CD4-positive, alpha-beta T cell treated with Interleukin-15 for 1 hour (primary cell): ENCODE measurements around the gene KLHL25.

Source experiments
- DNase-seq: peaks from one replicate; pipeline ENCODE4 v3.0.0-alpha.2; 2020

The KLHL25 gene

DNA sequence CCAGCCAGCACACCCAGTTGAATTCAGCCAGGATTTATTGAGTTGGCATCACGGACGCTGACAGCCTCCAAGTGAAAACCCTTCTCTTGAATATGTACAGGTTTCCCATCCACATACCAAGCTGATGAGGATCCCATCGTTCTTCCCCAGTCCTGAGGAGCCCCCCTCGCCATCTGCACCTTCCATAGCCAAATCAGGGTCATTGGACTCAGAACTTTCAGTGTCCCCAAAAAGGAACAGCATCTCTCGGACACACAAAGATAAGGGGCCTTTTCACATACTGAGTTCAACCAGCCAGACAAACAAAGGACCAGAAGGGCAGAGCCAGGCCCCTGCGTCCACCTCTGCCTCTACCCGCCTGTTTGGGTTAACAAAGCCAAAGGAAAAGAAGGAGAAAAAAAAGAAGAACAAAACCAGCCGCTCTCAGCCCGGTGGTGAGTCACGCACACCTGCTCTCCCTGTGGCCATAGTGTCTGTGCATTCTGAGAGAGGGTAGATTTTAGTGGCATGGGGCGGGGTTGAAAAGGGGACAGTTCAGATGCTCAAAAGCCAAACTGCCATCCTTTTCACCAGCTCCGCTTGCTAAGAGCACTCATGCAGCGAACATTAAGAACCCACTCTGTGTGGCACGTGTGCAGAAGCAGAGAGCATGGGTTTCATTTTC is 51.2 kb downstream of the KLHL25 start:
- DNase-seq: no peak

DNA sequence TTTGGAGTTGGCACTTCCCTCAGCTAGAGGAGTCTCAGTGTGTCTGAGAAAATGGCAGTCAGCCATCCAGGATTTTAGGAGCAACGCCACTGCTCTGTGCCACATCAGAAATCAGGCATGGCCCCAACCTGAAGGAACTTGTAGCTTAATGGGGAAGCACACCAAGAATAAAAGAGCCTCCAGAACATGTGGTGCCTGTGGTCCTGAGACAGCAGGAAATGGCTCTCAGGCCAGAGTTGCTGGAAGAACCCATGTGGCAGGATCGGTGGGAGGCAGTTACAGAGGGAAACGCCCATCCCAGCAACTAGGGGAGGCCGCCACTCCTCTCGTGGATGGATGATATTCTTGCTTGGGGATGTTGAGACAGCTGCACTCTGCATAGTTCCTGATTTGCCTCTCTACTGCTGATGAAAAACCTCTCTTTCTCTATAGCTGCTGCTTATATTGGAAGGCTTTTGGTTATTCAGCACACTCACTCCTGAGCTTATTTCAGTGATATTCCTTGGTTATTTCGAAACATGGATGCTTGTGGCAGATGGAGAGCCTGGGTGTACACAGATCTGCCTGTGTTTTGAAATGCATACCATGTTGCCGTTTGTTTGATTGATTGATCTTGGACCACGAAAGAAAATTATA is 52.4 kb downstream of the KLHL25 start:
- DNase-seq: no peak

DNA sequence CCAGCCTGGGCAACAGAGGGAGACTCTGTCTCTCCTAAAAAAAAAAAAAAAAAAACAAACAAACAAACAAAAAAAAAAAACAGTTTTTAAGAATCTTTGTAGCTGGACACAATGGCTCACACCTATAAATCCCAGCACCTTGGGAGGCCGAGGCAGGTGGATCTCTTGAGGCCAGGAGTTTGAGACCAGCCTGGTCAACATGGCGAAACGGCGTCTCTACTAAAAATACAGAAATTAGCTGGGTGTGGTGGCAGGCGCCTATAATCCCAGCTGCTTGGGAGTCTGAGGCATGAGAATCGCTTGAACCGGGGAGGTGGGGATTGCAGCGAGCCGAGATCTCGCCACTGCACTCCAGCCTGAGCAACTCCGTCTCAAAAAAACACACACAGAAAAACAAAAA is 53.1 kb downstream of the KLHL25 start:
- no peak for DNase-seq

DNA sequence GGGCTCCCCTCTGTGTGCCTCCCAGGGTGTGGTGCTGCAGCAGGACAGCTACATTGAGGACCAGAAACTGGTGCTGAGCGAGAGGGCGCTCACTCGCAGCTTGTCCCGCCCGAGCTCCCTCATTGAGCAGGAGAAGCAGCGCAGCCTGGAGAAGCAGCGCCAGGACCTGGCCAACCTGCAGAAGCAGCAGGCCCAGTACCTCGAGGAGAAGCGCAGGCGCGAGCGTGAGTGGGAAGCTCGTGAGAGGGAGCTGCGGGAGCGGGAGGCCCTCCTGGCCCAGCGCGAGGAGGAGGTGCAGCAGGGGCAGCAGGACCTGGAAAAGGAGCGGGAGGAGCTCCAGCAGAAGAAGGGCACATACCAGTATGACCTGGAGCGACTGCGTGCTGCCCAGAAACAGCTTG is 53.7 kb downstream of the KLHL25 start:
- no peak for DNase-seq

DNA sequence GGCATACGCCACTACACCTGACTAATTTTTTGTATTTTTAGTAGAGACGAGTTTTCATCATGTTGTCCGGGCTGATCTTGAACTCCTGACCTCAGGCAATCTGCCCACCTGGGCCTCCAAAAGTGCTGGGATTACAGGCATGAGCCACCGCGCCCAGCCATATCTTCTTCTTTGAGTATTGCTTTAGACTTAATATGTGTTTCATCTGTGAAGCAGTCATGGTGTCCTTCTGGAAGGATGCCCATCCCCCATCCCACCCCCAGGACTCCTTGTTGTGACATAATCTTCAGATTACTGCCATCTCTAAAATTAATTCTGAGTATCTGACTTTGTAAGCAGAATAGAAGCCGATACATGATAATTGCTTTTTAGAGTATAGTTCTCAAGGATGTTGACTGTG is 57.7 kb downstream of the KLHL25 start:
- DNase-seq: no peak

DNA sequence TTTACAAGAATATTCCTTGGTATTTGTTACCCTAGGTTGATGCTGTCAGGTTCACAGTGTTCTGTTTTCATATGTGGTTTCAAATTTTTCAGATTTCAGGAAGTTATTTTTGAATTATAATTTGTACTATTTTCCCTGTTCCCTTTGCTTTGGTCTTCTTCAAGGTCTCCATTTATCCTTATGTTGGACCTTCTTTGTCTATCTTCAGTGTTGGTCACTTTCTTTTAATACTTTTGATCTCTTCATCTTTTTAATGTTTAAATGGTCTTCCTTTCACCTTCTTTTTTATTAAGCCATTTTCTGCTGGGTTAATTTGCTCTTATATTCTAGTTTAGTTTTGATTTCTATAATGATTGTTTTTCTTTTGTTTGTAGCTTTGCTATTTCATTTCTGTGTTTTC is 61.3 kb downstream of the KLHL25 start:
- DNase-seq: no peak

DNA sequence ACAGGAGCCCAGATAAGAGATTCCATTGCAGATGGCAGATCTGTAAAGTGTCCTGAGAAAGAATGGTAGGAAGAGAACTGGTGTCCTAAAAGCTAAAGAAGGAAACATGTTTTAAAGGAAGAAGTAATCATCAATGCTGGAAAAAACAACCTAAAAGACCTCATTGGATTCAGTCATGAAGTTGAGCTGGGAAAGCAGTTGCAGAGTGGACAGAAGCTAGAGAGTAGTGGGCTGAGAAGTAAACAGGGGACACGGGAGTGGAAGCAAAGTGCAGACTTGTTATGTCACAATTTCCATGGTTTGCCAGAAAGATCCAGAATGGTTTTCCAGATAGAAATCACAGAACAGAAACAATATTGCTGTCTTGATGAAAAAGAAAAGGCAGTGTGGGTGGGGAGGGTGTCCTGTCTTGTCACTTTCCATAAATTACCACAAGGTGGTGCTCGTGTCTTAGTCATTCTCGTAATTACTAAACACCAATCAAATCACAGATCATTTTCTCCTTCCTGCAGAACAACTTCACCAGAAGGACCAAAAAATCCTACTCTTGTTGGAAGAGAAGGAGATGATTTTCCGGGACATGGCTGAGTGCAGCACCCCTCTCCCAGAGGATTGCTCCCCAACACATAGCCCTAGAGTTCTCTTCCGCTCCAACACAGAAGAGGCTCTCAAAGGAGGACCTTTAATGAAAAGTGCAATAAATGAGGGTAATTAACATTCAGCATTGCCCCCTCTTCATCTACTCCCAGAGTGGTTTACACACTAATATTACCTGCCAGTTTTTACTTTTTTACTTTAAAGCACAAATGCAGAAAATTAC is 64.5 kb downstream of the KLHL25 start:
- DNase-seq: no peak

DNA sequence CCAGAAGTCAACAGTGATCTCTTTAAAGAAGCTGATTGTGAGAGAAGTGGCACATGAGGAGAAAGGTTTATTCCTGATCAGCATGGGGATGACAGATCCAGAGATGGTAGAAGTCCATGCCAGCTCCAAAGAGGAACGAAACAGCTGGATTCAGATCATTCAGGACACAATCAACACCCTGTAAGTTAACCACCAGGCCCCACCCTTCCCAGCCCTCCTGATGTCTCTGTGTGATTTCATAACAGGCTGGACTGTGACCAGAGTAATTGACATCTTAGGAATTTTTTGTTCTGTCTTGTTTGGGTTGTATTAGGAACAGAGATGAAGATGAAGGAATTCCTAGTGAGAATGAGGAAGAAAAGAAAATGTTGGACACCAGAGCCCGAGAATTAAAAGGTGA is 67.7 kb downstream of the KLHL25 start:
- no peak for DNase-seq

DNA sequence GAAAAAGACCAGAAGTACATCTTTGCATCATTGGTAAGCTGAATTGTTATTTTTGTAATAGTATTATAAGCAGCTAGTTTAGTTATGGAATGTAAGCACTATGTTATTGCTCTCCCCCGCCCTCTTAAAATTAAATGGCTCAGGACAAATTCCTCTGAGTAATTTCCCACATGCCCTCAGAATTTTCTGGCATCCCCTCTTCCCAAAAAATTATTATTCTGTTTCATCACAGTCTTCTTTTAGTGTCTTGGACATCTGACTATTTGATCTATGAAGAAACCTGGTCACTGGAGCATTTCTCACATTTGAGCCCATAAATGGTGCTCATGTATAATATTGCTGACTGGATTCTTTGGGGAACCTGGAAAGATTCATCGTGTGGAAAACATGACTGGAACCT is 68.3 kb downstream of the KLHL25 start:
- DNase-seq: no peak

DNA sequence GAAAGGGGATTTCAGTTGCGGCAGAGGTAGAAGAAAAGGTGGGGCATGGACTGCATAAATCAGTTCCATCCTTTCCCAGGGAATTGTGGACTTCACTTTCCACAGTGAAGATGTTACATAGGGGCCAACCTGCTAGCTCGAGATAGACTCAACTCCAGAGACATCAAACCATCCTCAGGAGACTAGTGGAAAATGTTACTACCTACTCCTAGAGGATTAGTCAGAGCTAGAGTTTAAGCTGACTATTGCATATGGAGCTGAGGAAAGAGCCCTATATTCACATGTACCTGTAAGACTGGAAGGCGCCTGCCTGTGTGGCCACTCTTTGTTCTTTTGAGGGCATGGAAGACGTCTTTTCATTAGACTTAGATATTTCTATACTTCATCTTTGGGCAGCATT is 69.2 kb downstream of the KLHL25 start:
- DNase-seq: no peak

DNA sequence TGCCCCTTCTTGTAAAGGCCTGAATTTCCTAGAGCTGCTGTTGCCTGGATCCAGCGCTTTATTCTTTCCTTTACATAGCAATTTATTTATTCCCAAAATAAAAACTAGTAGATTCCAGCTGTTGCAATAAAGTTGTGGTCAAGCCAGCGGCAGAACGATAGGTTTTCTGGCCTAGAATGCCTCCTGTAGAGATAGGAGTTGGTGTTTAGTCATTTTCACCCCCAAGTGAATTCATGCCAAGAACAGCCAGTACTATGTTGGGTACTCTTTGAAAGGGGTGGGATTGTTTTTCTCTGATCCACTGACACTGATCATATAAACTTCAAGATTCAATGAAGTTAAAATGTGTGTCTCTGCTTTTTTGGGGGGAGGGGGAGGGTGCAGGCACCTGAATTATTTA is 69.7 kb downstream of the KLHL25 start:
- no peak for DNase-seq

DNA sequence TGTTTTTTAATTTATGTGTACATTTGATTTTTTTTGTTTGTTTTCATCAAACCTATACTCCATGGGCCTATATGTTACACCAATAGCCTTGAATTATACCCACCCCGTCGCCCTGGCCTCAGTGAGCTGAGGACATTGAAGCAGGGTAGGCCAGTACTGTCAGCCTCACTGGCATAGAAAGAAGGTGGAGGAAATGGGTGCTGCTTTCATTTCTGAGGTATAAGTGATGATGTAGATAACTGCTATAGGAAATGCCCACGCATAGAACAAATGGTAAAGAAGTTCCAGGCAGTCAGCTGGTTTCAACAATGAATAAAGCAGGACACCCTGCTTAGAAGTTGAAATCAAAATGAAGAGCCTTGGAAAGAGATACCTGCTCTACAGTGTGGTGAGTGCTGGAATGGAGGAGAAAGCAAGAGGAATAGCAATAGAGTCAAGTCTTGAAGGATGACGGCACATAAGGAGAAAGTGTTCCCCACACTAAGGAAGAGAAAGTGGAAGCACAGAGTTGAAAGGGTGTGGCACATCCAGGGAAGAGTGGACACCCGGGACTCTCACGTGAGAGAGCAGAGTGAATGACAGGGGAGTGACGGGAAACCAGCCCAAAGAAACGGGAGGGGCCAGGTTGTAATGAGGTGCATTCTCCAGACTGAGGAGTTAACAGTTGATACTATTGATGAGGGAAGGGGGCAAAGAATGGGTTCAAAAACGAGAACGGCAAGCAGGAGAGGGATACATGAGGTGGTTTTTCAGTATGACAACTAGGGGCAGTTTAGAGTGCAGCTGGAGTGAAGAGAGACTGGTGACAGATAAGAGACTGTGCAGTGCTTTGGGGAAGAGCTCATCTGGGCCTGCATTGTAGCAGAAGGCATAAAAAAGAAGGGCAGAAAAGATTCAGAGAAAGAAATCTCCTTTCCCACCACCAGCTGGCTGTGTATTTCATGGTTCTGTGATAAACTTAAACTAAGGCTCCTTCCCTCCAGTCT is 70.5 kb downstream of the KLHL25 start:
- DNase-seq: no peak

DNA sequence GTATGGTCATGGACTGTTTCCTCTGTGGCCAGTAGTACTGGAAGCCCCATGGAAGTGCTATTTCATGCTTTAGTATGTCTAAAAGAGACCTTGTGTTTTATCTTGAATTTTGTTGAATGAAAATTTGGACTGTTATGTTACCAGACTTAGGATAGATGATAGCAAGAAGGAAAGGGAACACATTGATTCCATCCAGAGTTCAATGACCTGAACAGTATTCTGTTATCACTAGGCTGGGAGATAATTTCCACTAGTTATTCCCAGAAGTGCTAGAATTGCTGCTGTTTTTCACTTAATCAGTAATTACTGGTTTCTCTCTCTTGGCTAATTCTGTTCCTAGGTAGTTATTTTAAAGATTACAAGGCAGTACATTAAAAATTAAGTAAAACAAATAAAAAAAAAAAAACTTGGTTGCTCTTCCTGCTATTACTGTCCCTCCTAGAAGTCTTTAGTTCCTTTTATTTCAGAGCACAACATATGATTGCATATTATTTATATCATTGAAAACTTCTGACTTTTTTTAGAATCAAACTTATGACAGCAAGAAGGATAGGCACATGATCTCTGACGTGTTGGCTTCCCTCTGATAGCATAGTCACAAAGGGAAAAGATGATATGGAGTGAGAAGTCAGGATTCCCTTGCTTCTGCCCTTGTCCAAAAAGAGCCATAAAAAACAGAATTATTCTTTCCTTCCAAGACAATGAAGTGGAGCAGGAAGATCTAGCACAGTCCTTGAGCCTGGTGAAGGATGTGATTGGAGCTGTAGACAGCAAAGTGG is 72.2 kb downstream of the KLHL25 start:
- no peak for DNase-seq

DNA sequence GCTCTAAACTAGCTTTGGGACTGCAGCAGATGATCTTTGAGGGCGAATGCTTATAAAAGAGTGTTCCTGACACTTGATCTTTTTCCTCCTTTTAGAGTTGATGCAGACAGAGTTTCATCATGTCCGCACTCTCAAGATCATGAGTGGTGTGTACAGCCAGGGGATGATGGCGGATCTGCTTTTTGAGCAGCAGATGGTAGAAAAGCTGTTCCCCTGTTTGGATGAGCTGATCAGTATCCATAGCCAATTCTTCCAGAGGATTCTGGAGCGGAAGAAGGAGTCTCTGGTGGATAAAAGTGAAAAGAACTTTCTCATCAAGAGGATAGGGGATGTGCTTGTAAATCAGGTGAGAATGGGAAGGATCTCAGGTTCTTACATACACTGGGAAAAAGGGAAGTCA is 75.7 kb downstream of the KLHL25 start:
- no peak for DNase-seq

DNA sequence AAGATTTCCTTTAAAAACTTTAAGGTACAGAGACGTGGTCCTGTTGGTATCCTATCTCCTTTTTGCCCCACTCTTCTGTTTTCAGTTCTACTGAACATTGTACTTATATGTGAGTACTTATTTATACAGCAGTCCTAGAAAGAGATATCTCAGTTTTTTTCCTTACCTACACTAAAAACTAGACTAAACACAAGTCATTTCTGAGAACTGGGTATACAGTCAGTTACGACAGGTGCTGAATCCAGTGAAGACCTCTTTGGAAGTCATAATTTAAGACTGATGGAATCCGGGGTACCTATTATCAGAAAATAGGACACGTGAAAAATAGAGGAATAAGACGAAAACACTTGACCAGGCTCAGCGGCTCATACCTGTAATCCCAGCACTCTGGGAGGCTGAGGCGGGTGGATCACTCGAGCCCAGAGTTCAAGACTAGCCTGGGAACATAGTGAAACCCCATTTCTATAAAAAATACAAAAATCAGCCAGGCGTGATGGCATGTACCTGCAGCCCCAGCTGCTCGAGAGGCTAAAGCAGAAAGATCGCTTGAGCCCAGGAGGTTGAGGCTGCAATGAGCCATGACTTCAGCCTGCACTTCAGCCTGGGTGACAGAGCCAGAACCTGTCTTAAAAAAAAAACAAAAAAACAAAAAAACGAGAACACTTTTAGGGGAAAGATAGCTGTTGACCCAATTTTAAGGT is 76.3 kb downstream of the KLHL25 start:
- DNase-seq: no peak

DNA sequence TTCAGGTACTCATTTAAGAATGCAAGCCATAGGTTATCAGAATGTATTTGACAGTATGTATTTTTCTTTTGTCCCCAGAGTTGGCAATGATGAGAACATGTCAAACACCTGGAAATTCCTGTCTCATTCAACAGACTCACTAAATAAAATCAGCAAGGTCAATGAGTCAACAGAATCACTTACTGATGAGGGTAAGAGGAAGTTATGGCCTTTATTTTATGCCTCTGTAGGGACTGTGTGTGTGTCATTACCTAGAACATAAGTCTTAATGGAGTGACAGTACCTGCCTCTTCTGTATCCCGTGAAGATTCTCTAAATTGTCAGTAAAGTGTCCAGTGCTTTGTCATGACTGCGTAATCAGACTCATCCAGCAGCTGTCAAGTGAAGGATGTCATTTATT is 77.5 kb downstream of the KLHL25 start:
- DNase-seq: no peak

DNA sequence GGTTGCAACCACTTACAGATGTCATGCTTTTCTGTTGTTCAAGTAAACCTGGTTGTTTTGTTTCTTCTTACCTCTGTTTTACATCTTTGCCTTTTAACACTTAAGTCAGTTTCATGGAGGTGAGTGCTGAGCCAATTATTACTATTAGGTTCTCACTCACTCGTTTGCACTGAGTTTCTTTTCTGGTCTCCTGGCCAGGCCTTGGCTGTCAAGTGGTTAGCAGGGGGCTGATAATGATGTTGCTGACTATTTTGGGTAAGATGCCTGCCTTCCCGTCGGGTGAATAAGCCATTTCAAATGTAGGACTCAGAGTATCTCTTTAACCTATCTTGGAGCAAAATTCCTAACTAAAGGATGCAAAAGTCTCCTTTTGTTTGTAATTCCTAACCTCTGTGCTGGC is 78.5 kb downstream of the KLHL25 start:
- no peak for DNase-seq

DNA sequence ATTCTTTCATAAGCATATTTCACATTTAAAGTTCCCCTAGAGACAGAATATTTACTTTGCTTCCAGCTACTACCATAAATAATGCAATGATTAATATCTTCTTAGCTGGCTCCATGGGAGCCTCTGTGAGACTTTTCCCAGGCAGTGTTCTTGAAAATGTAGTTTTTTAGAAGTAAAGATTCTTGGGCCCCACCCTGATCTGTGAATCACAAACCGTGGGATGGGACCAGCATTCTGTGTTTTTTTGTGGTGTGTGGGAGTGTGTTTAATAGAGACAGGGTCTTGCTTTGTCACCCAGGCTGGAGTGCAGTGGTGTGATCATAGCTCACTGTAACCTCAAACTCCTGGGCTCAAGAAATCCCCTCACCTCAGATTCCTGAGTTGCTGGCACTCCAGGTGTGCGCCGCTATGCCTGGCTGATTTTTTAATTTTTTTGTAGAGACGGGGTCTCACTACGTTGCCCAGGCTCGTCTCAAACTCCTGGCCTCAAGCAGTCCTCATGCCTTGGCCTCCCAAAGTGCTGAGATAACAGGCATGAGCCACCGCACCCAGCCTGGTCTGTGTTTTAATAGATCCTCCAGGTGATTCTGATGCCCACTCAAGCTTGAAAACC is 83.0 kb downstream of the KLHL25 start:
- no peak for DNase-seq

DNA sequence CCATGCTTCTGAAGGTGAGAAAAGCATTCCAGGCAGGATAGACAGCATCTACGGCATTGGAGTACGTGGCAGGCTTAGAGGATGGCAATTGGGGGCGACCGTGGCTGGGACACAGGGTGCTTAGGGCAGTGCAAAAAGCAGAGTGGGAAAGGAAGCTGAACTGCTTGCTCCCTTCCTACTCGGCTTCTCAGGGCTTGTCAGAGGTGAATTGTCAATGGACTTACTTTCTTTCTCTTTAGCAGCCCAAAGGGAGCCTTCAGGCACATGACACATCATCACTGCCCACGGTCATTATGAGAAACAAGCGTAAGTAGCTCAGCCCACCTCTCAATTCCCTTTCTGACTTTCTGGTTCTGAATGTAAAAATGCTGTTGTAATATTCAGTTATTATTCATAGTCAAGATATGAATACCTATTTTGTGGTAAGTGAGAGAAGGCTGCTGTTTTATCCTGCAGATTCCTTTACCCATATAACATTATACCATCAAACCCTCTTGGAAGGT is 84.3 kb downstream of the KLHL25 start:
- no peak for DNase-seq
